ENCODE results near the gene PEX11G.

GRCh38 chr19:7528192-7528519 is 39.3 kb upstream of the PEX11G start:
- TF ChIP-seq MAX (CRISPR knock-in tag; IDR thresholded peaks at IDR 0.05) = no peak
- TF ChIP-seq ZNF134 (CRISPR knock-in tag; conservative IDR thresholded peaks at IDR 0.05) = no peak
- TF ChIP-seq FOXP1 (CRISPR knock-in tag; IDR thresholded peaks at IDR 0.05) = no peak
- no peak for TF ChIP-seq FOSL1 (tag; conservative IDR thresholded peaks at IDR 0.05)
- no peak for TF ChIP-seq POLR2A (conservative IDR thresholded peaks at IDR 0.05)
- no peak for TF ChIP-seq E2F4 (CRISPR knock-in tag; IDR thresholded peaks at IDR 0.05; ENCODE audit: low read depth)
- no peak for TF ChIP-seq LCOR (CRISPR knock-in tag; IDR thresholded peaks at IDR 0.05)
- TF ChIP-seq, protein P1, sequence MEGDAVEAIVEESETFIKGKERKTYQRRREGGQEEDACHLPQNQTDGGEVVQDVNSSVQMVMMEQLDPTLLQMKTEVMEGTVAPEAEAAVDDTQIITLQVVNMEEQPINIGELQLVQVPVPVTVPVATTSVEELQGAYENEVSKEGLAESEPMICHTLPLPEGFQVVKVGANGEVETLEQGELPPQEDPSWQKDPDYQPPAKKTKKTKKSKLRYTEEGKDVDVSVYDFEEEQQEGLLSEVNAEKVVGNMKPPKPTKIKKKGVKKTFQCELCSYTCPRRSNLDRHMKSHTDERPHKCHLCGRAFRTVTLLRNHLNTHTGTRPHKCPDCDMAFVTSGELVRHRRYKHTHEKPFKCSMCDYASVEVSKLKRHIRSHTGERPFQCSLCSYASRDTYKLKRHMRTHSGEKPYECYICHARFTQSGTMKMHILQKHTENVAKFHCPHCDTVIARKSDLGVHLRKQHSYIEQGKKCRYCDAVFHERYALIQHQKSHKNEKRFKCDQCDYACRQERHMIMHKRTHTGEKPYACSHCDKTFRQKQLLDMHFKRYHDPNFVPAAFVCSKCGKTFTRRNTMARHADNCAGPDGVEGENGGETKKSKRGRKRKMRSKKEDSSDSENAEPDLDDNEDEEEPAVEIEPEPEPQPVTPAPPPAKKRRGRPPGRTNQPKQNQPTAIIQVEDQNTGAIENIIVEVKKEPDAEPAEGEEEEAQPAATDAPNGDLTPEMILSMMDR (IDR thresholded peaks at IDR 0.05 in 2 of 3, conservative IDR thresholded peaks at IDR 0.05 in 1 of 3; ENCODE audit: insufficient read depth in 2 of 3, low read depth in 1 of 3, low read length in 3 of 3) = no peak
- TF ChIP-seq POLR3A (IDR thresholded peaks at IDR 0.05; ENCODE audit: borderline replicate concordance, extremely low read depth, insufficient read depth, insufficient read length) = no peak
- no peak for TF ChIP-seq TOE1 (IDR thresholded peaks at IDR 0.05; ENCODE audit: borderline replicate concordance)
- TF ChIP-seq TOE1 (CRISPR knock-in tag; IDR thresholded peaks at IDR 0.05; ENCODE audit: borderline replicate concordance, low read depth) = no peak
- no peak for TF ChIP-seq KDM1A (IDR thresholded peaks at IDR 0.05)
- TF ChIP-seq ARNT (IDR thresholded peaks at IDR 0.05) = no peak

Measured in K562 (cell line).